K562 (cell line): ENCODE results near the gene B3GAT3. TPM values are rescaled to one million over a fixed set of nuclear protein-coding genes. Genes with fewer than 3 reads are reported as not detected.
A peak's percentile ranks its signal among the peaks of the same experiment; 100 is the strongest.

Experiments
- BMI1 ChIP-seq: fragments of 150-350 bp; IDR thresholded peaks from 2 replicates; pipeline ENCODE4 v1.6.1; 2014; ENCODE audit warnings: low read length
- ERF ChIP-seq: fragments of 450-650 bp; formaldehyde crosslinking; IDR thresholded peaks from 2 replicates; pipeline ENCODE4 v1.4.0; 2020; ENCODE audit warnings: mild to moderate bottlenecking, mixed read lengths
- NCOA1 ChIP-seq: fragments of 450-650 bp; IDR thresholded peaks from 2 replicates; pipeline ENCODE4 v1.6.1; 2016; ENCODE audit warnings: low read depth
- NCOR1 ChIP-seq: fragments of 450-650 bp; IDR thresholded peaks from 2 replicates; pipeline ENCODE4 v1.6.1; 2016; ENCODE audit warnings: mild to moderate bottlenecking, moderate library complexity
- RBM34 ChIP-seq: fragments of 200-400 bp; formaldehyde crosslinking; IDR thresholded peaks from 2 replicates; pipeline ENCODE4 v1.6.1; 2018; ENCODE audit warnings: low read length, borderline replicate concordance; ENCODE audit not compliant: insufficient read depth
- SMARCA4 ChIP-seq: fragments of 450-650 bp; IDR thresholded peaks from 2 replicates; pipeline ENCODE4 v1.6.1; 2016
- SMARCB1 ChIP-seq: IDR thresholded peaks from 2 replicates; pipeline ENCODE4 v1.6.1; 2011; ENCODE audit warnings: improper control_type of control experiment, low read depth; ENCODE audit not compliant: insufficient read length
- SREBF1 ChIP-seq: fragments of 150-350 bp; IDR thresholded peaks from 2 replicates; pipeline ENCODE4 v1.6.1; 2014; ENCODE audit warnings: antibody characterized with exemption, low read depth, low read length, borderline replicate concordance
- SRSF1 ChIP-seq: fragments of 200-400 bp; formaldehyde crosslinking; IDR thresholded peaks from 2 replicates; pipeline ENCODE4 v1.6.1; 2017; ENCODE audit warnings: mild to moderate bottlenecking, low read depth, low read length, moderate library complexity
- U2AF1 ChIP-seq: fragments of 200-400 bp; formaldehyde crosslinking; optimal IDR thresholded peaks from 2 replicates; pipeline ENCODE3; 2017; ENCODE audit warnings: mild to moderate bottlenecking, low read depth, low read length, moderate library complexity
- ZFPM2 ChIP-seq: fragments of 250-450 bp; sonication (Bioruptor Pico); IDR thresholded peaks from 2 replicates; pipeline ENCODE4 v1.5.1; 2022; ENCODE audit warnings: mild to moderate bottlenecking
- ZNF436 ChIP-seq: fragments of 250-450, 450-650 bp; sonication (Bioruptor Pico); formaldehyde crosslinking; IDR thresholded peaks from 2 replicates; pipeline ENCODE4 v1.7.0; 2020; ENCODE audit warnings: mild to moderate bottlenecking
- ZNF561 ChIP-seq: fragments of 450-650 bp; formaldehyde crosslinking; conservative IDR thresholded peaks from 2 replicates; pipeline ENCODE4 v1.4.0; 2020; ENCODE audit warnings: mild to moderate bottlenecking, moderate library complexity
- ZNF699 ChIP-seq: fragments of 250-450 bp; sonication (Bioruptor Pico); IDR thresholded peaks from 2 replicates; pipeline ENCODE4 v1.8.0; 2021; ENCODE audit warnings: mild to moderate bottlenecking, moderate library complexity; ENCODE audit not compliant: insufficient replicate concordance
- polyA plus RNA-seq, 8 experiments: library from polyadenylated mRNA; depleted of rRNA in 4 of 8; stranded (reverse) in 5 of 8; unstranded in 3 of 8; fragments of >200 nt; fragmentation: Nextera tagmentation in 2 of 8; fragmentation: Illumina TruSeq in 1 of 8; extraction: Ambion mirVana in 2 of 8; extraction: Trizol in 1 of 8; gene quantifications; 2 replicates each; pipeline versions ENCODE4 v1.2.1 to v1.2.3, GENCODE V29; 2011 to 2014; ENCODE audit warnings: inconsistent platforms in 1 of 8, missing spikeins in 1 of 8
- total RNA-seq, 7 experiments: library from RNA; depleted of rRNA in 6 of 7; stranded (reverse); fragments of >200 nt in 6 of 7; fragmentation: Illumina TruSeq in 2 of 7; extraction: Trizol in 2 of 7; gene quantifications; 2 replicates each; pipeline versions ENCODE4 v1.2.1 to v1.2.3, GENCODE V29; 2011 to 2021; ENCODE audit warnings: low replicate concordance in 1 of 7
- TF ChIP-seq, protein P1 (sequence below): fragments of 450-650 bp; formaldehyde crosslinking; IDR thresholded peaks from 2 replicates; pipeline ENCODE4 v1.4.0; 2020; ENCODE audit warnings: mild to moderate bottlenecking, moderate library complexity
- TF ChIP-seq, protein P2 (sequence below), 2 experiments: IDR thresholded peaks; 2 replicates each; pipeline ENCODE4 v1.6.1; 2012; ENCODE audit warnings: improper control_type of control experiment in 2 of 2, low read depth in 2 of 2, low read length in 2 of 2, borderline replicate concordance in 1 of 2
- TF ChIP-seq, protein P3 (sequence below): fragments of 250-450 bp; sonication (Bioruptor Pico); IDR thresholded peaks from 2 replicates; pipeline ENCODE4 v1.4.0; 2020
- TF ChIP-seq, protein P4 (sequence below): fragments of 250-450 bp; sonication (Bioruptor Pico); IDR thresholded peaks from 2 replicates; pipeline ENCODE4 v1.5.0; 2022; ENCODE audit warnings: mild to moderate bottlenecking
- TF ChIP-seq, protein P5 (sequence below): IDR thresholded peaks from 2 replicates; pipeline ENCODE4 v1.6.1; 2012; ENCODE audit warnings: low read depth, low read length, improper control_type of control experiment, borderline replicate concordance

Gene B3GAT3
- total and polyA plus RNA-seq, 9 of the 15 experiments (the other 6 are each of a cell fraction or from before 2014, with no cell fraction given): 0.30 to 64.0 (median 21.4) TPM

DNA sequence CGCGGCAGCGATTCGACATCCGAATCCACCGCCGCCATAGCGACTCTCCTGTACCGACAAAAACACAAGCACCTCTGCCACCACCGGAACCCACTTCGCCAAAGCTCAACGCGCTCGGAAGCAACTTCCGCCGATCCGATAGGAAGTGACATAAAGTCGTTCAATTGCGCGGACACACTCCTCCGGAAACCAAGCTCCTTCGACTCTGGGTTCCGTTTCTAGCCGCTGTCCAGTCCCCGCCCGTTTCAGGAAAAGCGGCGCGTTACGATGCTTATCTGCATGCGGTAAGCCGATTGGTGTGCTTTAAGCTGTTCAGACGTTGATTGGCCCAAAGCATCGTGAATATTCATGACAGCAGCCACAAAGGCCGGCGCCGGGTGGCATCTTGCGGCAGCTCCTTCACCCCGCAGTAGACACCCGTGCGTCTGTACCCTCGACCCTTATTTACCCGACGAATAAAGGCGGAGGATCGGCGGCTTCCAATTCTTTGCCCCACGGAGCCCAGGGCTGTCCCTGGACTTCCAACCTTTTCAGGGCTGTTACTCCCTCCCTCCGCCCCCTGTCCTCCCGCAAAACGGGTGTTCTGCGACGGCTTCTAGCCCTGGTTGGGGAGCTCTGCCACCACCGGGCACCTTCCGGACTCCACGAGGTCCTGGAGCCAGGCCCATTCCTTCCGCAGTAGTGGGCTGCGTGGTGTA is 30.2 kb downstream of the B3GAT3 start, which contains the start of gene TUT1 (continued):
- TF ChIP-seq, protein P1, sequence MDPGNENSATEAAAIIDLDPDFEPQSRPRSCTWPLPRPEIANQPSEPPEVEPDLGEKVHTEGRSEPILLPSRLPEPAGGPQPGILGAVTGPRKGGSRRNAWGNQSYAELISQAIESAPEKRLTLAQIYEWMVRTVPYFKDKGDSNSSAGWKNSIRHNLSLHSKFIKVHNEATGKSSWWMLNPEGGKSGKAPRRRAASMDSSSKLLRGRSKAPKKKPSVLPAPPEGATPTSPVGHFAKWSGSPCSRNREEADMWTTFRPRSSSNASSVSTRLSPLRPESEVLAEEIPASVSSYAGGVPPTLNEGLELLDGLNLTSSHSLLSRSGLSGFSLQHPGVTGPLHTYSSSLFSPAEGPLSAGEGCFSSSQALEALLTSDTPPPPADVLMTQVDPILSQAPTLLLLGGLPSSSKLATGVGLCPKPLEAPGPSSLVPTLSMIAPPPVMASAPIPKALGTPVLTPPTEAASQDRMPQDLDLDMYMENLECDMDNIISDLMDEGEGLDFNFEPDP: no peak
- TF ChIP-seq BMI1 (no peak; the same call in 1 of the 2 replicates), ERF (CRISPR knock-in tag) (no peak), ZFPM2 (CRISPR knock-in tag) (no peak), SREBF1 (peak; percentile 80; the same call in 1 of the 2 replicates), SMARCB1 (no peak), NCOR1 (peak; percentile 65), SMARCA4 (0 out of 2 replicates have a peak, but pooled peaks have one; percentile 20), RBM34 (no peak), ZNF436 (CRISPR knock-in tag) (no peak), NCOA1 (peak; percentile 100), ZNF561 (CRISPR knock-in tag) (no peak), U2AF1 (no peak), SRSF1 (no peak), ZNF699 (CRISPR knock-in tag) (no peak)
- TF ChIP-seq, protein P2, sequence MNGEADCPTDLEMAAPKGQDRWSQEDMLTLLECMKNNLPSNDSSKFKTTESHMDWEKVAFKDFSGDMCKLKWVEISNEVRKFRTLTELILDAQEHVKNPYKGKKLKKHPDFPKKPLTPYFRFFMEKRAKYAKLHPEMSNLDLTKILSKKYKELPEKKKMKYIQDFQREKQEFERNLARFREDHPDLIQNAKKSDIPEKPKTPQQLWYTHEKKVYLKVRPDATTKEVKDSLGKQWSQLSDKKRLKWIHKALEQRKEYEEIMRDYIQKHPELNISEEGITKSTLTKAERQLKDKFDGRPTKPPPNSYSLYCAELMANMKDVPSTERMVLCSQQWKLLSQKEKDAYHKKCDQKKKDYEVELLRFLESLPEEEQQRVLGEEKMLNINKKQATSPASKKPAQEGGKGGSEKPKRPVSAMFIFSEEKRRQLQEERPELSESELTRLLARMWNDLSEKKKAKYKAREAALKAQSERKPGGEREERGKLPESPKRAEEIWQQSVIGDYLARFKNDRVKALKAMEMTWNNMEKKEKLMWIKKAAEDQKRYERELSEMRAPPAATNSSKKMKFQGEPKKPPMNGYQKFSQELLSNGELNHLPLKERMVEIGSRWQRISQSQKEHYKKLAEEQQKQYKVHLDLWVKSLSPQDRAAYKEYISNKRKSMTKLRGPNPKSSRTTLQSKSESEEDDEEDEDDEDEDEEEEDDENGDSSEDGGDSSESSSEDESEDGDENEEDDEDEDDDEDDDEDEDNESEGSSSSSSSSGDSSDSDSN (IDR thresholded peaks at IDR 0.05; ENCODE audit: borderline replicate concordance in 1 of 2, low read depth in 2 of 2, low read length in 2 of 2): 0 out of 4 replicates have a peak, but pooled peaks of 1 of the 2 experiments have one; percentile 47
- TF ChIP-seq, protein P3, sequence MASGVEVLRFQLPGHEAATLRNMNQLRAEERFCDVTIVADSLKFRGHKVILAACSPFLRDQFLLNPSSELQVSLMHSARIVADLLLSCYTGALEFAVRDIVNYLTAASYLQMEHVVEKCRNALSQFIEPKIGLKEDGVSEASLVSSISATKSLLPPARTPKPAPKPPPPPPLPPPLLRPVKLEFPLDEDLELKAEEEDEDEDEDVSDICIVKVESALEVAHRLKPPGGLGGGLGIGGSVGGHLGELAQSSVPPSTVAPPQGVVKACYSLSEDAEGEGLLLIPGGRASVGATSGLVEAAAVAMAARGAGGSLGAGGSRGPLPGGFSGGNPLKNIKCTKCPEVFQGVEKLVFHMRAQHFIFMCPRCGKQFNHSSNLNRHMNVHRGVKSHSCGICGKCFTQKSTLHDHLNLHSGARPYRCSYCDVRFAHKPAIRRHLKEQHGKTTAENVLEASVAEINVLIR (CRISPR knock-in tag): peak; percentile 95
- TF ChIP-seq, protein P4, sequence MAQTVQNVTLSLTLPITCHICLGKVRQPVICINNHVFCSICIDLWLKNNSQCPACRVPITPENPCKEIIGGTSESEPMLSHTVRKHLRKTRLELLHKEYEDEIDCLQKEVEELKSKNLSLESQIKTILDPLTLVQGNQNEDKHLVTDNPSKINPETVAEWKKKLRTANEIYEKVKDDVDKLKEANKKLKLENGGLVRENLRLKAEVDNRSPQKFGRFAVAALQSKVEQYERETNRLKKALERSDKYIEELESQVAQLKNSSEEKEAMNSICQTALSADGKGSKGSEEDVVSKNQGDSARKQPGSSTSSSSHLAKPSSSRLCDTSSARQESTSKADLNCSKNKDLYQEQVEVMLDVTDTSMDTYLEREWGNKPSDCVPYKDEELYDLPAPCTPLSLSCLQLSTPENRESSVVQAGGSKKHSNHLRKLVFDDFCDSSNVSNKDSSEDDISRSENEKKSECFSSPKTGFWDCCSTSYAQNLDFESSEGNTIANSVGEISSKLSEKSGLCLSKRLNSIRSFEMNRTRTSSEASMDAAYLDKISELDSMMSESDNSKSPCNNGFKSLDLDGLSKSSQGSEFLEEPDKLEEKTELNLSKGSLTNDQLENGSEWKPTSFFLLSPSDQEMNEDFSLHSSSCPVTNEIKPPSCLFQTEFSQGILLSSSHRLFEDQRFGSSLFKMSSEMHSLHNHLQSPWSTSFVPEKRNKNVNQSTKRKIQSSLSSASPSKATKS (CRISPR knock-in tag): no peak
- TF ChIP-seq, protein P5, sequence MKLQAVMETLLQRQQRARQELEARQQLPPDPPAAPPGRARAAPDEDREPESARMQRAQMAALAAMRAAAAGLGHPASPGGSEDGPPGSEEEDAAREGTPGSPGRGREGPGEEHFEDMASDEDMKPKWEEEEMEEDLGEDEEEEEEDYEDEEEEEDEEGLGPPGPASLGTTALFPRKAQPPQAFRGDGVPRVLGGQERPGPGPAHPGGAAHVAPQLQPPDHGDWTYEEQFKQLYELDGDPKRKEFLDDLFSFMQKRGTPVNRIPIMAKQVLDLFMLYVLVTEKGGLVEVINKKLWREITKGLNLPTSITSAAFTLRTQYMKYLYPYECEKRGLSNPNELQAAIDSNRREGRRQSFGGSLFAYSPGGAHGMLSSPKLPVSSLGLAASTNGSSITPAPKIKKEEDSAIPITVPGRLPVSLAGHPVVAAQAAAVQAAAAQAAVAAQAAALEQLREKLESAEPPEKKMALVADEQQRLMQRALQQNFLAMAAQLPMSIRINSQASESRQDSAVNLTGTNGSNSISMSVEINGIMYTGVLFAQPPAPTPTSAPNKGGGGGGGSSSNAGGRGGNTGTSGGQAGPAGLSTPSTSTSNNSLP: peak; percentile 48; the same call in 1 of the 2 replicates
